22Rv1 (cell line): ENCODE results near the gene MADCAM1.

Source experiments
- H3K27ac ChIP-seq: fragments of 450-650 bp; 2 replicates; pipeline ENCODE4 v1.5.1; 2017
- ZFX ChIP-seq: fragments of 450-650 bp; IDR thresholded peaks from 2 replicates; pipeline ENCODE4 v1.6.1; 2017; ENCODE audit warnings: antibody characterized with exemption, borderline replicate concordance
- TF ChIP-seq, protein P1 (sequence below): fragments of 450-650 bp; IDR thresholded peaks from 2 replicates; pipeline ENCODE4 v1.5.1; 2017; ENCODE audit warnings: mild to moderate bottlenecking

MADCAM1 gene

DNA sequence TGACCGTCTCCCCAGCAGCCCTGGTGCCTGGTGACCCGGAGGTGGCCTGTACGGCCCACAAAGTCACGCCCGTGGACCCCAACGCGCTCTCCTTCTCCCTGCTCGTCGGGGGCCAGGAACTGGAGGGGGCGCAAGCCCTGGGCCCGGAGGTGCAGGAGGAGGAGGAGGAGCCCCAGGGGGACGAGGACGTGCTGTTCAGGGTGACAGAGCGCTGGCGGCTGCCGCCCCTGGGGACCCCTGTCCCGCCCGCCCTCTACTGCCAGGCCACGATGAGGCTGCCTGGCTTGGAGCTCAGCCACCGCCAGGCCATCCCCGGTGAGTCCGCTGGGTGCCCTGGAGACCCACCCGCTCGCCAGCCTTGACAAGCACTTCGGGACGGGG lies 2.2 kb downstream of the MADCAM1 start:
- no peak for TF ChIP-seq ZFX
- TF ChIP-seq, protein P1, sequence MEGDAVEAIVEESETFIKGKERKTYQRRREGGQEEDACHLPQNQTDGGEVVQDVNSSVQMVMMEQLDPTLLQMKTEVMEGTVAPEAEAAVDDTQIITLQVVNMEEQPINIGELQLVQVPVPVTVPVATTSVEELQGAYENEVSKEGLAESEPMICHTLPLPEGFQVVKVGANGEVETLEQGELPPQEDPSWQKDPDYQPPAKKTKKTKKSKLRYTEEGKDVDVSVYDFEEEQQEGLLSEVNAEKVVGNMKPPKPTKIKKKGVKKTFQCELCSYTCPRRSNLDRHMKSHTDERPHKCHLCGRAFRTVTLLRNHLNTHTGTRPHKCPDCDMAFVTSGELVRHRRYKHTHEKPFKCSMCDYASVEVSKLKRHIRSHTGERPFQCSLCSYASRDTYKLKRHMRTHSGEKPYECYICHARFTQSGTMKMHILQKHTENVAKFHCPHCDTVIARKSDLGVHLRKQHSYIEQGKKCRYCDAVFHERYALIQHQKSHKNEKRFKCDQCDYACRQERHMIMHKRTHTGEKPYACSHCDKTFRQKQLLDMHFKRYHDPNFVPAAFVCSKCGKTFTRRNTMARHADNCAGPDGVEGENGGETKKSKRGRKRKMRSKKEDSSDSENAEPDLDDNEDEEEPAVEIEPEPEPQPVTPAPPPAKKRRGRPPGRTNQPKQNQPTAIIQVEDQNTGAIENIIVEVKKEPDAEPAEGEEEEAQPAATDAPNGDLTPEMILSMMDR, result no peak
- no peak overlapping the region for H3K27ac ChIP-seq

DNA sequence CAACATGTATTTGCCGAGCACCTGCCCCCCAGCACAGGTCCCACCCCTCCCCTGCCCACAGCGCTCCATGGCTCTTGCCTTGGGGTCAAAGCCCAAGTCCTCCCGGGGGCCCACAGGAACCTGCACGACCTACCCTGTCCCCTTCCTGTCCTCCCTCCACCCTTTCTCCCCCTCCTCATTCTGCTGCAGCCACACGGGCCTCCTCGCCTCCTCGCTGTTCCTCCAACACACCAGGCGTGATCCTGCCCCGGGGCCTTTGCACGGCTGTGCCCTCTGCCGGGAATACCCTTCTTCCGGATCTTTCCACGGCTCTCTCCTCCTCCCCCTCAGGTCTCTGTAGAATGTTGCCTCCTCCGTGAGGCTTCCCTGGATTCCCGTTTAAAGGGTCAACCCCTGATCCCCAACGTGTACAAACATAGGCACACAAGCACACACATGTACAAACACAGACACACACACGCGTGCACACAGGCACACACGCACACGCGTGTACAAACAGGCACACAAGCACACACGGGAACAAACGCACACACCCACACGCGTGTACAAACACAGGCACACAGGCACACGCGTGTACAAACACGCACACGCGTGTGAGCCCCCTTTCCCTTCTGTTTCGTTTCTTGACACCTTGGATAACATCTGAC lies 2.8 kb downstream of the MADCAM1 start:
- no peak overlapping the region for H3K27ac ChIP-seq
- no peak for TF ChIP-seq ZFX
- TF ChIP-seq, protein P1, result no peak

DNA sequence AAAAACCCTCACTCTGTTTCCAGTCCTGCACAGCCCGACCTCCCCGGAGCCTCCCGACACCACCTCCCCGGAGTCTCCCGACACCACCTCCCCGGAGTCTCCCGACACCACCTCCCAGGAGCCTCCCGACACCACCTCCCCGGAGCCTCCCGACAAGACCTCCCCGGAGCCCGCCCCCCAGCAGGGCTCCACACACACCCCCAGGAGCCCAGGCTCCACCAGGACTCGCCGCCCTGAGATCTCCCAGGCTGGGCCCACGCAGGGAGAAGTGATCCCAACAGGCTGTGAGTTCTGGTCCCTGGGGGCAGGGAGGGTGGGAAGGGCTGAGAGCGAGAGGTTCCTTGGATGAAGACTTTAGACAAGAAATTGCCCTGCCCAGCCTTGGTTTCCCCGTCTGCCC lies 5.4 kb downstream of the MADCAM1 start:
- TF ChIP-seq ZFX, result no peak
- TF ChIP-seq, protein P1, result no peak
- no peak overlapping the region for H3K27ac ChIP-seq

DNA sequence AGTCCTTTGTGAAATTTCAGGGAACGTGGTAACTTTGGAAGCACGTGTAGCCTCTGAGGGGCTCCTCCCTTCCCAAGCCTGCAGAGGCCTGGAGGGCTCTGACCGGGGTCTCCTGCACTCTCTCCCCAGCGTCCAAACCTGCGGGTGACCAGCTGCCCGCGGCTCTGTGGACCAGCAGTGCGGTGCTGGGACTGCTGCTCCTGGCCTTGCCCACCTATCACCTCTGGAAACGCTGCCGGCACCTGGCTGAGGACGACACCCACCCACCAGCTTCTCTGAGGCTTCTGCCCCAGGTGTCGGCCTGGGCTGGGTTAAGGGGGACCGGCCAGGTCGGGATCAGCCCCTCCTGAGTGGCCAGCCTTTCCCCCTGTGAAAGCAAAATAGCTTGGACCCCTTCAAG lies 8.3 kb downstream of the MADCAM1 start:
- no peak for TF ChIP-seq ZFX
- TF ChIP-seq, protein P1, result no peak
- no peak overlapping the region for H3K27ac ChIP-seq

DNA sequence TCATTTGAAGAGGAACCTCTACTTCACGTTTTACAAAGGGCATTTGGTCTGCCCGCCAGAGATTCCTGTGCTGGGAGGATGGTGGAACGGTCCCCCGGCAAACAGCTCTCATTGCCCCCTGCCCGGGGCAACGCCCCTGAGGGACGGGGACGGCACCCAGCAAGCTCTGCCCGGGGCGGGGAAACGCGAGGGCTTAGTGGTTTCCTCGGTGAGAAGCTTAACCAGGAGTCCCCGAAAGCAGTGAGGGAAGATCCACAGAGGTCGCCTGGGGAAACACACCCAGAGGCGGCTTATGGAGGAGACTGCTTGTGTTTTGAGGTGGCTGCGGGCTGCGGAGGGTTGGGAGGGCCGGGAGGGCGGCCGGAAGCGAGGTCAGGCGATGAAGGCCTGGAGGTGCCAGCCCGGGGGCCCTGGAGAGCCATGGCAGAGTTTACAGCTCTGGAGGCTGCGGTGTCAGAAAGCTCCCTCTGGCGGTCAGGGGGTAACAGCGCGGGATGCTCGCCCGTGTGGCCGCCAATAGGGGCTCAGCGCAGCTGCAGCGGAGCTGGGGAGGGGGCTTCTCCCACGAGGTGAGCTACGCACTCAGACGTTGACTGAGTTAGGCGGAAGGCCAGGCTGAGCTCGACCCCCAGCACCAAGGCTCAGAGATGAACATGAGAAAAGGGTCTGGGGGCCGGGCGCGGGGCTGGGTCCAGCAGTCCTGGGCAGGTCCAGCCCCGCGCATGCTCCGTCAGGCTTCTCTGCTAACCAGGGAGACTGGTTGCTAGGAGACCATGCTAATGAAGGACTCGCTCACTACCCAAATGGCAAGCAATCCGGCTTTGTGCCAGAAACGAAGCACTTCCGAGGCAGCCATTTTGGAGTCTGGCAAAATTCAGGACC lies 10.4 kb downstream of the MADCAM1 start:
- TF ChIP-seq, protein P1, result peak; percentile 96
- no peak for TF ChIP-seq ZFX
- peak overlapping the region; percentile 94 for H3K27ac ChIP-seq

DNA sequence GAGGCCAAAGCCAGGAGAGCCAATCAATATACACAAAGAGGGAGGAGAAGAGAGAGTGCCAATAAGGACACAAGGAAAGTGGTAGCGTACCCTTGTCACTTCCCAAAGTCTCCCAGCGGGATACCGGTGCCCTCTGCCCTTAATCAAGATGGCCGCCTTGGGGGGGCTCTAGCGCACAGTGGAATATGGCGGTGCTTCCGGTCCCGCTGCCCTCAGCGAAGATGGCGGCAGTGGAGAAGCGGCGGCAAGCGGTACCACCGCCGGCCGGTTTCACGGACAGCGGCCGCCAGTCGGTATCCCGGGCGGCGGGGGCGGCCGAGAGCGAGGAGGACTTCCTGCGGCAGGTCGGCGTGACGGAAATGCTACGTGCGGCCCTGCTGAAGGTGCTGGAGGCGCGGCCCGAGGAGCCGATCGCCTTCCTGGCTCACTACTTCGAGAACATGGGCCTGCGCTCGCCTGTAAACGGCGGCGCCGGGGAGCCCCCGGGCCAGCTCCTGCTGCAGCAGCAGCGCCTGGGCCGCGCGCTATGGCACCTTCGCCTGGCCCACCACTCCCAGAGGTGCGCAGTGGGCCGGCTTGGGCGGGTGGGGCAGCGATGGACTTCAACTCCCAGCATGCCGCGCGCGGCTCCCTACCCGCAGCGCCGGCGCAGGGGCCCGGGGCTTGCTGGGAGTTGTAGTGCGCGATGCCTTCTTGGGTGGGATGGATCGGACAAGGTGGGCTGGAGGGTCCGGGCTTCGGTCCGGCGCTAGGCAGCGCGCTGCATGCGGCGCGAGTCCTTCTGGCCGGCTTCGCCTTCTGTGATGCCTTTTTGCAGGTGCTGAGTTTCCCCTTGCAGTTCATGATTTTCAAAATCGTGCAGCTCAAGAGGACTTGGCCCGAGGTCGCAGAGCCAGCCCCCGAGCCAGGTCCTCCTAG lies 11.3 kb downstream of the MADCAM1 start, which contains the start of gene TPGS1:
Gene TPGS1, plus strand, starts transcription at position 212 of the 918 bp plus-strand sequence. Its CDS starts 10 bp downstream, at position 222.
- peak within 1 kb of the TSS; percentile 94 for H3K27ac ChIP-seq

More for the DNA sequence above, 11.3 kb downstream of the MADCAM1 start, which contains the start of gene TPGS1:
- no peak for TF ChIP-seq ZFX
- TF ChIP-seq, protein P1, result no peak
